Neural progenitor cell (in vitro differentiated cells): ENCODE results near the gene MINDY4B. TPM values are rescaled to one million over a fixed set of nuclear protein-coding genes. Genes with fewer than 3 reads are reported as not detected.

Experiments
- DNase-seq: peaks from one replicate; pipeline ENCODE4 v3.0.0-alpha.2; 2016; ENCODE audit warnings: low spot score
- H2AFZ ChIP-seq: fragments of 200-600 bp; sonication (generic); replicated peaks from 2 replicates; pipeline ENCODE4 v1.6.1; 2016; ENCODE audit warnings: antibody characterized with exemption
- H3F3A ChIP-seq: fragments of 200-600 bp; sonication (generic); 2 replicates; pipeline ENCODE4 v1.6.1; 2016; ENCODE audit warnings: antibody characterized with exemption, low read depth
- H3K27ac ChIP-seq: fragments of 200-600 bp; sonication (generic); 2 replicates; pipeline ENCODE4 v1.5.1; 2016; ENCODE audit warnings: mild to moderate bottlenecking
- H3K27me3 ChIP-seq: fragments of 200-600 bp; sonication (generic); 2 replicates; pipeline ENCODE4 v1.6.1; 2016; ENCODE audit warnings: mild to moderate bottlenecking, moderate library complexity
- H3K36me3 ChIP-seq: fragments of 200-600 bp; sonication (generic); 2 replicates; pipeline ENCODE4 v1.5.1; 2016
- H3K4me1 ChIP-seq: fragments of 200-600 bp; sonication (generic); 2 replicates; pipeline ENCODE4 v1.6.1; 2016; ENCODE audit warnings: mixed run types
- H3K4me2 ChIP-seq: fragments of 200-600 bp; sonication (generic); 2 replicates; pipeline ENCODE4 v1.6.1; 2016
- H3K4me3 ChIP-seq: fragments of 200-600 bp; sonication (generic); 2 replicates; pipeline ENCODE4 v1.5.1; 2016
- H3K79me2 ChIP-seq: fragments of 200-600 bp; sonication (generic); 2 replicates; pipeline ENCODE4 v1.6.1; 2016; ENCODE audit warnings: low read depth
- H3K9ac ChIP-seq: fragments of 200-600 bp; sonication (generic); 2 replicates; pipeline ENCODE4 v1.6.1; 2016
- H3K9me3 ChIP-seq: fragments of 200-600 bp; sonication (generic); 2 replicates; pipeline ENCODE4 v1.5.1; 2016; ENCODE audit warnings: low read depth
- H4K20me1 ChIP-seq: fragments of 200-600 bp; sonication (generic); 2 replicates; pipeline ENCODE4 v1.6.1; 2016; ENCODE audit warnings: low read depth
- H3K27ac Mint-ChIP-seq: 3 replicates; pipeline ENCODE4 v1.8.0; 2021; ENCODE audit warnings: mixed read lengths
- H3K27me3 Mint-ChIP-seq: 2 replicates; pipeline ENCODE4 v1.8.0; 2022; ENCODE audit warnings: low read depth, mild to moderate bottlenecking, inconsistent platforms, moderate library complexity, mixed read lengths; ENCODE audit not compliant: insufficient read depth
- H3K36me3 Mint-ChIP-seq: 3 replicates; pipeline ENCODE4 v1.8.0; 2021; ENCODE audit warnings: mixed read lengths
- H3K4me1 Mint-ChIP-seq: 3 replicates; pipeline ENCODE4 v1.8.0; 2021; ENCODE audit warnings: mixed read lengths
- H3K4me3 Mint-ChIP-seq: 3 replicates; pipeline ENCODE4 v1.8.0; 2021; ENCODE audit warnings: mild to moderate bottlenecking, moderate library complexity, mixed read lengths
- H3K9me3 Mint-ChIP-seq: 3 replicates; pipeline ENCODE4 v1.8.0; 2020; ENCODE audit warnings: mixed read lengths
- EZH2 ChIP-seq: fragments of 200-600 bp; sonication (generic); IDR thresholded peaks from 2 replicates; pipeline ENCODE4 v1.6.1; 2017; ENCODE audit warnings: antibody characterized with exemption, mild to moderate bottlenecking, moderate library complexity
- EZH2phosphoT487 ChIP-seq: fragments of 200-600 bp; sonication (generic); IDR thresholded peaks from 2 replicates; pipeline ENCODE4 v1.6.1; 2017; ENCODE audit warnings: antibody characterized with exemption
- total RNA-seq: library from RNA; depleted of rRNA; stranded (reverse); fragments of >200 nt; gene quantifications from 2 replicates; pipeline ENCODE4 v1.2.3, GENCODE V29; 2015; ENCODE audit warnings: low replicate concordance
- TF ChIP-seq, protein P1 (sequence below): fragments of 200-600 bp; sonication (generic); IDR thresholded peaks from 2 replicates; pipeline ENCODE4 v1.5.1; 2017; ENCODE audit warnings: antibody characterized with exemption, mild to moderate bottlenecking

The MINDY4B gene
- total RNA-seq, 1 donor from 2014 or later = not detected

DNA sequence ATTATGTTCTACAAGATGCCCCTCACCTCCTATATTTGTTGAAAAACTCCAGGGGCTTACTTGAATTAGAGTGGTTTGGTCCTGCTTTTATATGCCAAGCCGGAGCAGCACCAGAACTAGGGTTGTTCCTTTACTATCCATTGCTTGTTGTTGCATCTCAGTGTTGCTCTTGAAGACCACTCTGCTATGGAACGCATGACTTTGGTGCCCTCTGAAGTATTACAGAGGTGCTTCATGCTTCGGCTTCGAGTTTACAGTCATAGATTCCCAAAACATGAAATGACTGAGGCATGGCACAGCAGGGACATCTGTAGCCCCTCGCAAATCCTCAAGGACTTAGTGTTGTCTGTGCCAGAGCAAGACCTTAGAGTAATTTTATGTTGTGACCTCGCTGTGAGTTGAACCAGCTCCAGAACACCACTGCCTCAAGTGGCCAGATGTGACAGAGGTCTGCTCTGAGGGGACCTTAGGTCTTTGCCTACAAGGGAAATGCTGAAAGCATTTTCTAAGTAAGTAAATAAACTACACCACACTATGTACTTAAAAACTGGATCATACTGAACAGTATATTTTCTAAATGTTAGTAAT, 75.1 kb downstream of the MINDY4B start:
- Histone ChIP-seq H3K4me2 (no peak overlapping the region), H3K27ac (no peak overlapping the region), H2AFZ (no peak overlapping the region), H3F3A (no peaks in the 10 kb centered on the region), H3K9ac (no peak overlapping the region), H3K4me1 (no peaks in the 10 kb centered on the region), H3K4me3 (no peak overlapping the region), H4K20me1 (no peaks in the 10 kb centered on the region), H3K27me3 (no peaks in the 10 kb centered on the region), H3K36me3 (no peaks in the 10 kb centered on the region), H3K9me3 (no peaks in the 10 kb centered on the region), H3K79me2 (no peaks in the 10 kb centered on the region)
- Mint-ChIP-seq H3K27ac (no peak overlapping the region), H3K27me3 (no peaks in the 10 kb centered on the region), H3K4me3 (no peak overlapping the region), H3K36me3 (no peaks in the 10 kb centered on the region), H3K4me1 (peaks cover 6% of the 10 kb centered on the region), H3K9me3 (peaks cover 2% of the 10 kb centered on the region)
- TF ChIP-seq, protein P1, sequence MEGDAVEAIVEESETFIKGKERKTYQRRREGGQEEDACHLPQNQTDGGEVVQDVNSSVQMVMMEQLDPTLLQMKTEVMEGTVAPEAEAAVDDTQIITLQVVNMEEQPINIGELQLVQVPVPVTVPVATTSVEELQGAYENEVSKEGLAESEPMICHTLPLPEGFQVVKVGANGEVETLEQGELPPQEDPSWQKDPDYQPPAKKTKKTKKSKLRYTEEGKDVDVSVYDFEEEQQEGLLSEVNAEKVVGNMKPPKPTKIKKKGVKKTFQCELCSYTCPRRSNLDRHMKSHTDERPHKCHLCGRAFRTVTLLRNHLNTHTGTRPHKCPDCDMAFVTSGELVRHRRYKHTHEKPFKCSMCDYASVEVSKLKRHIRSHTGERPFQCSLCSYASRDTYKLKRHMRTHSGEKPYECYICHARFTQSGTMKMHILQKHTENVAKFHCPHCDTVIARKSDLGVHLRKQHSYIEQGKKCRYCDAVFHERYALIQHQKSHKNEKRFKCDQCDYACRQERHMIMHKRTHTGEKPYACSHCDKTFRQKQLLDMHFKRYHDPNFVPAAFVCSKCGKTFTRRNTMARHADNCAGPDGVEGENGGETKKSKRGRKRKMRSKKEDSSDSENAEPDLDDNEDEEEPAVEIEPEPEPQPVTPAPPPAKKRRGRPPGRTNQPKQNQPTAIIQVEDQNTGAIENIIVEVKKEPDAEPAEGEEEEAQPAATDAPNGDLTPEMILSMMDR = peak; percentile 49
- TF ChIP-seq EZH2 = no peak
- DNase-seq = peak; percentile 34

DNA sequence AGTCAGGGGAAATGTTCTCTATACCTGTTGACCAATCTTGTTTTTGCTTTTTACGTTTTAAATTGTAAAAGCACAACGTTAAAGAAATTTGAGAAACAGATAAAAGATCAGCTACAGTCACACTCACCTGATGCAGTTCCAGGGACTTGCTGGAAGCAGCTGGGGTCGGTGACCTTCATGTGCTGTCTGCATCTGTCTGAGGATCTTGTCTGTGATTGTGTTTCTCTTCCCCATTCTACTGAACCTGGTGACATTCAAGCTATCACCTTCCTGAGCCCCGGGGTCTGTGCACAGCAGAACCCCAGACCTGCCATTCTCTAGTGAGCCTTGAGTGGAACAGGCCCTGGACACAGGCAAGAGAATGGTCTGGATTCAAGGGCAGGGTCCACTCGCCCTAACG, 75.8 kb downstream of the MINDY4B start:
- DNase-seq = no peak
- H3K79me2 ChIP-seq = no peaks in the 10 kb centered on the region
- TF ChIP-seq EZH2 = no peak
- TF ChIP-seq EZH2phosphoT487 = no peak
- TF ChIP-seq, protein P1 = no peak
- H3F3A ChIP-seq = no peaks in the 10 kb centered on the region
- no peaks in the 10 kb centered on the region for H3K36me3 Mint-ChIP-seq
- H3K4me1 Mint-ChIP-seq = peaks cover 6% of the 10 kb centered on the region
- no peaks in the 10 kb centered on the region for H3K36me3 ChIP-seq
- no peak overlapping the region for H3K27ac Mint-ChIP-seq
- H3K4me3 Mint-ChIP-seq = no peak overlapping the region
- no peak overlapping the region for H3K4me3 ChIP-seq
- no peaks in the 10 kb centered on the region for H3K4me1 ChIP-seq
- no peaks in the 10 kb centered on the region for H3K27me3 Mint-ChIP-seq
- no peak overlapping the region for H2AFZ ChIP-seq
- H3K4me2 ChIP-seq = no peak overlapping the region
- H3K9me3 ChIP-seq = no peaks in the 10 kb centered on the region
- no peaks in the 10 kb centered on the region for H3K9me3 Mint-ChIP-seq
- H3K27ac ChIP-seq = no peak overlapping the region
- no peaks in the 10 kb centered on the region for H3K27me3 ChIP-seq
- no peaks in the 10 kb centered on the region for H4K20me1 ChIP-seq
- no peak overlapping the region for H3K9ac ChIP-seq

DNA sequence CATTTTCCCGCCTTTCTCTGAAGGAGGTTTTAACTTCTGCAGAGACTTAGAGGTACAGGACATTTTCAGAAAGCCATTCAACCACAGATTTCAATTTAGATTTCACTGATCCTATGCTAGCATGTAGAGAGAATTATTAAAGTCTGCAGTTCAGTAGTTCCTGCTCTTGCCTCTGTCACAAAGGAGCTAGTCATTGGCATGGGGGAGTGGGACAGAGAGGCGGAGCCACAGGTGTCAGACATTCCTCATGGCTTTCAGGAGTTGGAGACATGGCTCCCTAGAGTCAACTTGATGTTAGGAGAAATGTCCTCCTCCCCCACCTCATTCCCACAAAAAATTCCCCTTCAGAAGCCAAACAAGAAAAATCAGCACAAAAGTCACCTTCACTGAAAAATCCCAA, 76.2 kb downstream of the MINDY4B start:
- no peaks in the 10 kb centered on the region for H3F3A ChIP-seq
- no peaks in the 10 kb centered on the region for H3K9me3 ChIP-seq
- Mint-ChIP-seq H3K4me1 (peaks cover 6% of the 10 kb centered on the region), H3K9me3 (no peaks in the 10 kb centered on the region), H3K36me3 (no peaks in the 10 kb centered on the region), H3K27me3 (no peaks in the 10 kb centered on the region), H3K27ac (no peak overlapping the region), H3K4me3 (no peak overlapping the region)
- H4K20me1 ChIP-seq = no peaks in the 10 kb centered on the region
- no peak for TF ChIP-seq EZH2phosphoT487
- no peak for TF ChIP-seq EZH2
- TF ChIP-seq, protein P1 = no peak
- H3K27me3 ChIP-seq = no peaks in the 10 kb centered on the region
- no peak for DNase-seq
- H3K4me3 ChIP-seq = no peak overlapping the region
- no peaks in the 10 kb centered on the region for H3K79me2 ChIP-seq
- no peaks in the 10 kb centered on the region for H3K36me3 ChIP-seq
- H2AFZ ChIP-seq = no peak overlapping the region
- no peak overlapping the region for H3K9ac ChIP-seq
- no peak overlapping the region for H3K27ac ChIP-seq
- H3K4me1 ChIP-seq = no peaks in the 10 kb centered on the region
- H3K4me2 ChIP-seq = no peak overlapping the region
